Ishikawa (cell line): Measurements from ENCODE around the gene CLEC12A.

Source experiments
- CEBPB ChIP-seq: IDR thresholded peaks from 2 replicates; pipeline ENCODE4 v1.6.1; 2012
- CREB1 ChIP-seq: IDR thresholded peaks from 2 replicates; pipeline ENCODE4 v1.6.1; 2012; ENCODE audit warnings: low read depth
- EGR1 ChIP-seq: IDR thresholded peaks from 2 replicates; pipeline ENCODE4 v1.6.1; 2012
- EP300 ChIP-seq: IDR thresholded peaks from 2 replicates; pipeline ENCODE4 v1.6.1; 2012; ENCODE audit warnings: borderline replicate concordance
- FOXM1 ChIP-seq: IDR thresholded peaks from 2 replicates; pipeline ENCODE4 v1.6.1; 2012; ENCODE audit warnings: low read depth, borderline replicate concordance
- NFIC ChIP-seq: IDR thresholded peaks from 2 replicates; pipeline ENCODE4 v1.6.1; 2012
- RAD21 ChIP-seq: IDR thresholded peaks from 2 replicates; pipeline ENCODE4 v1.6.1; 2012; ENCODE audit warnings: low read depth
- TAF1 ChIP-seq: IDR thresholded peaks from 2 replicates; pipeline ENCODE4 v1.6.1; 2012; ENCODE audit warnings: low read depth, mild to moderate bottlenecking
- TCF12 ChIP-seq: IDR thresholded peaks from 2 replicates; pipeline ENCODE4 v1.6.1; 2012; ENCODE audit warnings: low read depth
- TEAD4 ChIP-seq: IDR thresholded peaks from 2 replicates; pipeline ENCODE4 v1.6.1; 2012
- YY1 ChIP-seq: IDR thresholded peaks from 2 replicates; pipeline ENCODE4 v1.6.1; 2012; ENCODE audit warnings: low read depth
- ZBTB7A ChIP-seq: IDR thresholded peaks from 2 replicates; pipeline ENCODE4 v1.6.1; 2012; ENCODE audit warnings: low read depth
- TF ChIP-seq, protein P1 (sequence below): IDR thresholded peaks from 2 replicates; pipeline ENCODE4 v1.6.1; 2012; ENCODE audit warnings: low read depth, mild to moderate bottlenecking
- TF ChIP-seq, protein P2 (sequence below): IDR thresholded peaks from 2 replicates; pipeline ENCODE4 v1.6.1; 2012
- TF ChIP-seq, protein P3 (sequence below): IDR thresholded peaks from 2 replicates; pipeline ENCODE4 v1.6.1; 2012

Gene CLEC12A

DNA sequence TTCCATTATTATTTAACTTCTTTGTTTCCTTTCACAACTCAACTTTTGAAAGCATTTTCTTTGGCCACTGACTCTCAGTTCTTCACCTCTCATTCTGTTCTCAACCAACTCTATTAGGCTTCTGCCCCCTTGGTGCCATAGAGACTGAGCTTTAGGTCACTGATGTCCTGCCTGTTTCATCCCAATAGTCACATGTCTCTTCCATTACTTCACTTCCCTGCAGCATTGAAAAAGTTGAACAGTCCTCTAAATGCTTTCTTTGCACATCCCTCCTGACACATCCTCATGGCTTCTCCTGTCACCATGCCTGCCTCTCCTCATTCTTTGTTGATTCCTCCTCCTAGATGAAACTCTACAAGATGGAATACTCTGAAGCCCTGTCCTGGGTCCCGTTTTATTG, 2.7 kb downstream of the CLEC12A start:
- no peak for TF ChIP-seq TEAD4
- no peak for TF ChIP-seq TAF1
- no peak for TF ChIP-seq EGR1
- no peak for TF ChIP-seq ZBTB7A
- TF ChIP-seq, protein P1, sequence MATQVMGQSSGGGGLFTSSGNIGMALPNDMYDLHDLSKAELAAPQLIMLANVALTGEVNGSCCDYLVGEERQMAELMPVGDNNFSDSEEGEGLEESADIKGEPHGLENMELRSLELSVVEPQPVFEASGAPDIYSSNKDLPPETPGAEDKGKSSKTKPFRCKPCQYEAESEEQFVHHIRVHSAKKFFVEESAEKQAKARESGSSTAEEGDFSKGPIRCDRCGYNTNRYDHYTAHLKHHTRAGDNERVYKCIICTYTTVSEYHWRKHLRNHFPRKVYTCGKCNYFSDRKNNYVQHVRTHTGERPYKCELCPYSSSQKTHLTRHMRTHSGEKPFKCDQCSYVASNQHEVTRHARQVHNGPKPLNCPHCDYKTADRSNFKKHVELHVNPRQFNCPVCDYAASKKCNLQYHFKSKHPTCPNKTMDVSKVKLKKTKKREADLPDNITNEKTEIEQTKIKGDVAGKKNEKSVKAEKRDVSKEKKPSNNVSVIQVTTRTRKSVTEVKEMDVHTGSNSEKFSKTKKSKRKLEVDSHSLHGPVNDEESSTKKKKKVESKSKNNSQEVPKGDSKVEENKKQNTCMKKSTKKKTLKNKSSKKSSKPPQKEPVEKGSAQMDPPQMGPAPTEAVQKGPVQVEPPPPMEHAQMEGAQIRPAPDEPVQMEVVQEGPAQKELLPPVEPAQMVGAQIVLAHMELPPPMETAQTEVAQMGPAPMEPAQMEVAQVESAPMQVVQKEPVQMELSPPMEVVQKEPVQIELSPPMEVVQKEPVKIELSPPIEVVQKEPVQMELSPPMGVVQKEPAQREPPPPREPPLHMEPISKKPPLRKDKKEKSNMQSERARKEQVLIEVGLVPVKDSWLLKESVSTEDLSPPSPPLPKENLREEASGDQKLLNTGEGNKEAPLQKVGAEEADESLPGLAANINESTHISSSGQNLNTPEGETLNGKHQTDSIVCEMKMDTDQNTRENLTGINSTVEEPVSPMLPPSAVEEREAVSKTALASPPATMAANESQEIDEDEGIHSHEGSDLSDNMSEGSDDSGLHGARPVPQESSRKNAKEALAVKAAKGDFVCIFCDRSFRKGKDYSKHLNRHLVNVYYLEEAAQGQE: no peak

DNA sequence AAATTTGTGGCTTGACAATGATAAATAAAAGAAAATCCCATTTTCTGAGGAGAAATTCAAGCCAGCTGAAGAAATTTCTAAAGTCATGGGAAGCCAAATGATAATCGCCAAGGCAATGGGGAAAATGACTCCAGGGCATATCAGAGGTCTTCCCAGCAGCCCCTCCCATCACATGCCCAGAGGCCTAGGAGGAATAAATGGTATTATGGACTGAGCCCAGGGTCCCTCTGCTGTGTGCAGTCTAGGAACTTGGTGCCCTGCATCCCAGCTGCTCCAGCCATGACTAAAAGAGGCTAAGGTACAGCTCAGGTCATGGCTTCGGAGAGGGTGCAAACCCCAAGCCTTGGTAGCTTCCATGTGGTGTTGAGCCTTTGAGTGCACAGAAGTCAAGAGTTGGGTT, 4.4 kb downstream of the CLEC12A start:
- TF ChIP-seq NFIC: no peak
- no peak for TF ChIP-seq CREB1

DNA sequence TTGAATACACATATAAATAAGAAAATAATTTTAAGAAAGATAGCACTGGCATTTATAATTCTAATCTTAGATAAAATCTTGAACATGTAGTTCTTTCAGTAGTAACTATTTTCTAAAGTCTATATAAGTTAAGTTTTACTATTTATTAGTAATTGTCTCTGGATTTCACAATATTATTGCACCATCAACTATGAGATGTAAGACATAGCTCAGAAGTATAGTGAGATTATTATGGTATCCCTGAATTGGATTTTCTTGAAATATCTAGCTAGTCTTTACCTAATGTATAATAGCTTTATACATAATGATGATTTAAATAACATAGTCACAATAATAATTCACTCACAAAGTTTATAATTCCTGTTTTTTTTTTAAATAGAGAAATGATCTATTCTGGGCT, 6.7 kb downstream of the CLEC12A start:
- TF ChIP-seq RAD21: no peak
- TF ChIP-seq, protein P2, sequence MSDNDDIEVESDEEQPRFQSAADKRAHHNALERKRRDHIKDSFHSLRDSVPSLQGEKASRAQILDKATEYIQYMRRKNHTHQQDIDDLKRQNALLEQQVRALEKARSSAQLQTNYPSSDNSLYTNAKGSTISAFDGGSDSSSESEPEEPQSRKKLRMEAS: no peak
- no peak for TF ChIP-seq CREB1

DNA sequence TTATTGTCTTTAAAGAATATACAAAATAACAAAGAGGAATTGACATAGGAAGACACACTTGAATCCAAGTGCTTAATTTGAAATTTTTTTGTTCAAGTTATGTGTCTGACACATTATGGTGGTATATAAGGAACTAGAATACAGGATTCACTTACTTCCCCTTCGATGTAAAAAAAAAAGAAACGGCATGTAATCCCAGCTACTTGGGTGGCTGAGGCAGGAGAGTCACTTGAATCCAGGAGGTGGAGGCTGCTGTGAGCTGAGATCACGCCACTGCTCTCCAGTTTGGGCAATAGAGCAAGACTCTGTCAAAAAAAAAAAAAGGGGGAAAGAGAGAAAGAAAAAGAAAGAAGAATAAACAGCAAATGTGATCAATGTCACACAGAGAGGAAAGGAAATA, 8.9 kb downstream of the CLEC12A start:
- TF ChIP-seq, protein P1: no peak
- TF ChIP-seq, protein P2: no peak
- TF ChIP-seq FOXM1 (no peak), YY1 (no peak)

DNA sequence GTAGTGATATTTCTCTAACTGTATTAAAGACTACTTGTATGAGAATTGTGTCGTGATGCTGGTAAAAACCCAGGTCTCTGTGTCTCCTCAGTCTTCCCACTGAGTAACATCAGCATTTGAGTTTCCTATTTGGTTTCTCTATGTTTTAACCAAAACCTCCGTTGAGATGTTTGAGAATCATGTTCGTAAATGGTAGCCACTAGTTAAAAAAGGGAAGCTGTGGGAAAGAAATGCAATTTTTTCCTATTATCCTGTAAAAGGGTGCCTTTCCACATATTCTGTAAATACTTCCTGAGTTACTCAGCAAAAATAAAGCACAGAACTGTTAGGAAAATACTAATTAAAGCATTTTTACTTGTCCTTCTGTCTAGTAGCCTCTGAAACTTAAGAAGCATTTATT, 20.7 kb downstream of the CLEC12A start:
- TF ChIP-seq, protein P2: no peak
- TF ChIP-seq EGR1: no peak
- no peak for TF ChIP-seq YY1

DNA sequence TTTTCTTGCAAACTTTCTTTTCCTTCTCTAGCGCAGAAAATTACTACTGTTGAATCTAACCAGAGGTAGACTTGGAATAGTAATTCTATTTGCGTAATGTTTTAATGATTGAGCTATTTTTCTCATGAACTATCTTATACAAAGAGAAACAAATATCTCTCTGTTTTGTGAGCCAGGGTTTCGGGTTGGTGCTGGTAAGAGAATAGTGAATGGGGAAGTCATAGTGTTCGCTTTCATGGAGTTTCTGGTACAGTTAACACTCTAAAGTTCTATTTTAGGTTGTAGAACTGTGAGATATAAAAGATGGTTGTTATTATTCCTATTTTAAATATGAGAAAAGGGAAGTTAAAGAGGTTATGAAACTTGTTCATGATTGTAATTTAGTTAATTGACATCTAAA, 21.1 kb downstream of the CLEC12A start:
- TF ChIP-seq, protein P1: no peak

DNA sequence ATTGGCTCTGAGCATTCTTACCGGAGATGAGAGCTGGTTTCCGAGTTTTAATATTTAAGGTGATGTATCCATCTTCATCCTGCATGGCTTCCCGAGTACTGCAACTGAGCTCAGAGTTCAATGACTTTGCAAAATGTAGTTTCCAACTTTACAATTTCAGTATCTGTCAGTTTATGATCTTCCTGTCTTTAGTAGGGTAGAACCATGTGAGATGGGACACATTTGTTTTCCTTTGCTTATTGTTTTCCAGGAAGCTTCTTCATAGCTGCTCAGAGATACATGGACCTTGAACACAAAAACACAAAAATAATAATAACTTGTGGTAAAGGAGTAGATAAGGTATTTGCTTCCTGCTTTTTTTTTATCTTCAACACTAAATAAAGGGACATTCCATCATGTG, 27.8 kb downstream of the CLEC12A start, which contains the start of gene CLEC1B:
CLEC1B (minus strand) TSS at position 106 of the 400 bp plus-strand sequence; CDS start at position 85, 21 bp downstream.
- TF ChIP-seq EGR1: no peak
- TF ChIP-seq RAD21: no peak
- no peak for TF ChIP-seq CREB1
- TF ChIP-seq YY1: no peak
- no peak for TF ChIP-seq EP300
- TF ChIP-seq ZBTB7A: no peak
- TF ChIP-seq, protein P3, sequence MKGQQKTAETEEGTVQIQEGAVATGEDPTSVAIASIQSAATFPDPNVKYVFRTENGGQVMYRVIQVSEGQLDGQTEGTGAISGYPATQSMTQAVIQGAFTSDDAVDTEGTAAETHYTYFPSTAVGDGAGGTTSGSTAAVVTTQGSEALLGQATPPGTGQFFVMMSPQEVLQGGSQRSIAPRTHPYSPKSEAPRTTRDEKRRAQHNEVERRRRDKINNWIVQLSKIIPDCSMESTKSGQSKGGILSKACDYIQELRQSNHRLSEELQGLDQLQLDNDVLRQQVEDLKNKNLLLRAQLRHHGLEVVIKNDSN: no peak
- TF ChIP-seq, protein P2: no peak
- no peak for TF ChIP-seq CEBPB
- TF ChIP-seq NFIC: no peak
- TF ChIP-seq, protein P1: no peak
- no peak for TF ChIP-seq TCF12
- no peak for TF ChIP-seq TAF1
- TF ChIP-seq TEAD4: no peak
- TF ChIP-seq FOXM1: no peak
